ENCODE results near the gene HMCN2. TPM values are rescaled to one million over a fixed set of nuclear protein-coding genes. Genes with fewer than 3 reads are reported as not detected.
"Not testable (repeated sequence)": the region's sequence is repeated elsewhere in the genome, so short reads cannot be mapped to it uniquely, and the experiment has no call there.

The HMCN2 gene
- total RNA-seq, 4 donors from 2014 or later: 24.8 to 61.7 (median 36.1) TPM

- Histone ChIP-seq H3K27me3 (no peaks in the 10 kb centered on the region), H3K4me3 (no peak overlapping the region), H3K9me3 (no peaks in the 10 kb centered on the region), H3K27ac (no peak overlapping the region), H3K4me1 (no peaks in the 10 kb centered on the region), H3K36me3 (no peaks in the 10 kb centered on the region)
- no peak for DNase-seq
- no peak for TF ChIP-seq POLR2A (IDR thresholded peaks at IDR 0.05)
- no peak for TF ChIP-seq CTCF (IDR thresholded peaks at IDR 0.05)
Observed at GRCh38 chr9:130276121-130276520, 10.6 kb downstream of the HMCN2 start.

GRCh38 chr9:130276955-130277354 is 11.4 kb downstream of the HMCN2 start:
- Histone ChIP-seq H3K27me3 (no peaks in the 10 kb centered on the region), H3K9me3 (no peaks in the 10 kb centered on the region), H3K27ac (no peak overlapping the region), H3K4me1 (no peaks in the 10 kb centered on the region), H3K36me3 (no peaks in the 10 kb centered on the region), H3K4me3 (no peak overlapping the region)
- DNase-seq: no peak
- TF ChIP-seq CTCF (IDR thresholded peaks at IDR 0.05) (no peak), POLR2A (IDR thresholded peaks at IDR 0.05) (no peak)

DNA sequence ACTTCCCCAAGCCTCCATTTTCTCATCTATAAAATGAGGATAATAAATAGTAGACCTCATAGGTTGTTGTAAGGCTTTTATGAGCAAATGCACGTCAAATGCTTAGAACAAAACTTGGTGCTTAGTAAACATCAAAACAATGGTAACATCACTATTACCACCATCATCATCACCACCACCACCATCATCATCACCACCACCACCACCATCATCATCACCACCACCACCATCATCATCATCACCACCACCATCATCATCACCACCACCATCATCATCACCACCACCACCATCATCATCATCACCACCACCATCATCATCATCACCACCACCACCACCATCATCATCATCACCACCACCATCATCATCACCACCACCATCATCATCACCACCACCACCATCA is 12.0 kb downstream of the HMCN2 start:
- not testable (repeated sequence) for H3K4me3 ChIP-seq, H3K27me3 ChIP-seq, H3K27ac ChIP-seq, H3K9me3 ChIP-seq, H3K4me1 ChIP-seq, DNase-seq, H3K36me3 ChIP-seq

DNA sequence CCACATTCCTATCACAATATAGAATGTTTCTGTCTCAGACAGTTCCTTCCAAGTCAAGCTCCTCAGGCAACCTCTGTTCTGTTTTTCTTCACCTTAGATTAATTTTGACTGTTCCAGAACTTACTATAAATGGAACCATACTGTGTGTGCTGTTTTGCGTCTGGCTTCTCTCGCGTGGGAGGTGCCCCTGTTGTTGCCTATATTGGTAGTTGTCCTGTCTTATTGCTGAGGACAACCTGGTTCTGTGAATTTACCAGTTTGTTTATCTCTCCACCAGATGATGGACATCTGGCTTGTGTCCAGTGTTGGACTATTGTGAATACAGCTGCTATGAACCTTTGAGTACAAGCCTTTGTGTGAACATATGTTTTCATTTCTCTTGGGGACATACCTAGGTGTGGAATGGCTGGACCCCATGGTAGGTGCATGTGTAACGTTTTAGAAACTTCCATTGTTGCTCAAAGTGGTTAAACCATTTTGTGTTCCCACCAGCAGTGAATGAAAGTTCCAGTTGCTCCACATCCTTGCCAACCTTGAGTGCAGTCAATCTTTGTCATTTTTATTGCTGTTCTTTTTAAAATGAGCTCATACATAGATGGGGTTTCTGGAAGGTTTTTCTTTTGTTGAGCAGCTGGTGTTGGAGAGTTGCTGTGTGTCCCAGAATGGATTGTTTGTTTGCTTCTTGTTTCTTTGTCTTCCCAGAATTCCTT is 18.1 kb downstream of the HMCN2 start:
- Histone ChIP-seq H3K27me3 (no peaks in the 10 kb centered on the region), H3K9me3 (no peaks in the 10 kb centered on the region), H3K27ac (peak overlapping the region in 1 of 4 donors; percentile 78), H3K36me3 (no peaks in the 10 kb centered on the region), H3K4me1 (peaks cover 0 to 8% (median 0%) of the 10 kb centered on the region in 4 donors), H3K4me3 (no peak overlapping the region)
- no peak for DNase-seq
- no peak for TF ChIP-seq POLR2A (IDR thresholded peaks at IDR 0.05)
- TF ChIP-seq CTCF (IDR thresholded peaks at IDR 0.05): no peak

DNA sequence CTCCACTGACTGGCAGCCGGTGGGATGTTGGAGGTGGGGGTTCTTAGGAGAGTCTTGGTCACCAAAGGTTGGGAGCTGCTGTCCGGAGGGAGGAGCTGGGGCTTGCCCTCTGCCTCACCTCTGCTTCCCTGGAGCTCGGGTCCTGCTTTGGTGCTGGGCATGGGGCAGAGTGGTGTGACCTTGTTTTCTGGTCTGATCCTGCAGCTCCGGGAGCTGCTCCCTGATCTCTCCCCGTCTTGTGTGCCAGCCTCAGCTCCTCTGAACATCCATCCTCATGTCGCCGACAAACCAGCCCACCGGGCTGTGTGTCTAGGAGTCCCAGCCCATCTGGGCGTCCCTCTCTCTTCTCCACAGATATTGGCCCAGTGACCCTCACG is 18.7 kb downstream of the HMCN2 start:
- Histone ChIP-seq H3K27ac (peak overlapping the region in 1 of 4 donors; percentile 78), H3K9me3 (no peaks in the 10 kb centered on the region), H3K4me3 (no peak overlapping the region), H3K4me1 (peaks cover 0 to 13% (median 0%) of the 10 kb centered on the region in 4 donors), H3K27me3 (no peaks in the 10 kb centered on the region), H3K36me3 (no peaks in the 10 kb centered on the region)
- TF ChIP-seq CTCF (IDR thresholded peaks at IDR 0.05) (no peak), POLR2A (IDR thresholded peaks at IDR 0.05) (no peak)
- no peak for DNase-seq

- no peaks in the 10 kb centered on the region for H3K9me3 ChIP-seq
- DNase-seq: no peak
- H3K4me1 ChIP-seq: peaks cover 0 to 14% (median 0%) of the 10 kb centered on the region in 4 donors
- no peak overlapping the region for H3K4me3 ChIP-seq
- H3K27ac ChIP-seq: peak overlapping the region in 1 of 4 donors; percentile 78
- H3K27me3 ChIP-seq: no peaks in the 10 kb centered on the region
- TF ChIP-seq POLR2A (IDR thresholded peaks at IDR 0.05) (no peak), CTCF (IDR thresholded peaks at IDR 0.05) (no peak)
- no peaks in the 10 kb centered on the region for H3K36me3 ChIP-seq
Observed at GRCh38 chr9:130284690-130285089, 19.1 kb downstream of the HMCN2 start.
